K562 (cell line): ENCODE data around the gene TSEN34. TPM values are rescaled to one million over a fixed set of nuclear protein-coding genes. Genes with fewer than 3 reads are reported as not detected.
A peak's percentile ranks its signal among the peaks of the same experiment; 100 is the strongest.
"Not testable (repeated sequence)": the region's sequence is repeated elsewhere in the genome, so short reads cannot be mapped to it uniquely, and the experiment has no call there.

Experiments
- ATAC-seq: fragments of 200-7000 bp; cut with Tn5 transposase; 3 replicates; pipeline ENCODE4 v1.9.1; 2020; ENCODE audit warnings: moderate library complexity
- BruUV-seq: library from RNA; stranded (reverse); fragments of 400-500 nt; replicated peaks from 2 replicates; lab custom pipeline; 2021; lab: Mats Ljungman, UMichigan
- CTCF ChIA-PET: fragments of 300-600 bp; formaldehyde crosslinking; extraction: SDS; loops from one replicate; lab custom pipeline; 2021; ENCODE audit warnings: low intra/inter-chr PET ratio; lab: Yijun Ruan, JAX
- POLR2A ChIA-PET: fragments of 300-600, 350-650 bp; sonication (Branson Sonifier 250); formaldehyde crosslinking; extraction: SDS; loops from one replicate; lab custom pipeline; 2021; ENCODE audit warnings: antibody characterized with exemption, inconsistent platforms; lab: Yijun Ruan, JAX
- DNase-seq, 4 experiments: peaks; one replicate each; pipeline versions ENCODE4 v3.0.0 to v3.0.0-alpha.2; 2011 to 2018; ENCODE audit warnings: low spot score in 3 of 4, mixed read lengths in 3 of 4; ENCODE audit errors: extremely low read depth in 1 of 4
- FAIRE-seq: peaks from 2 replicates; lab custom pipeline; 2011; peaks lifted over from hg19 to GRCh38; lab: Jason Lieb, UNC
- H2AFZ ChIP-seq: 2 replicates; pipeline ENCODE4 v1.6.0; 2011; ENCODE audit warnings: low read depth, low read length, control low read depth, inconsistent platforms
- H3K27ac ChIP-seq: fragments of 200-600 bp; 3 replicates; pipeline ENCODE4 v1.8.0; 2011; ENCODE audit warnings: low read depth, mild to moderate bottlenecking, control low read depth, inconsistent platforms, low read length, moderate library complexity, mixed read lengths; ENCODE audit errors: extremely low read depth
- H3K27me3 ChIP-seq, 2 experiments: fragments of 300-600 bp in 1 of 2; 2 replicates in 1 of 2; 3 replicates in 1 of 2; pipeline versions ENCODE4 v1.6.0 to v1.8.0; 2011; ENCODE audit warnings: inconsistent platforms in 2 of 2, low read length in 2 of 2, mild to moderate bottlenecking in 1 of 2, mixed read lengths in 1 of 2, moderate library complexity in 1 of 2; ENCODE audit not compliant: control insufficient read depth in 2 of 2, insufficient read depth in 2 of 2
- H3K36me3 ChIP-seq: fragments of 300-600 bp; 3 replicates; pipeline ENCODE4 v1.8.0; 2011; ENCODE audit warnings: mild to moderate bottlenecking, low read length, inconsistent platforms; ENCODE audit not compliant: control insufficient read depth, insufficient read depth
- H3K4me1 ChIP-seq, 2 experiments: fragments of 200-600 bp in 1 of 2; replicated peaks in 1 of 2; 2 replicates in 1 of 2; 3 replicates in 1 of 2; pipeline versions ENCODE4 v1.5.1 to v1.8.0; 2011; ENCODE audit warnings: inconsistent platforms in 2 of 2, low read length in 2 of 2, mild to moderate bottlenecking in 1 of 2, mixed read lengths in 1 of 2, moderate library complexity in 1 of 2; ENCODE audit not compliant: control insufficient read depth in 2 of 2, insufficient read depth in 2 of 2
- H3K4me2 ChIP-seq: 2 replicates; pipeline ENCODE4 v1.6.1; 2011; ENCODE audit warnings: low read length, control low read depth, inconsistent platforms, mixed read lengths; ENCODE audit not compliant: insufficient read depth
- H3K4me3 ChIP-seq: fragments of 200-600 bp; sonication (generic), shearing (Covaris generic); 2 replicates; pipeline ENCODE4 v1.5.1; 2016; ENCODE audit warnings: control low read depth, inconsistent platforms
- H3K79me2 ChIP-seq: fragments of 200-600 bp; 3 replicates; pipeline ENCODE4 v1.8.0; 2011; ENCODE audit warnings: low read length, inconsistent platforms; ENCODE audit not compliant: control insufficient read depth, insufficient read depth
- H3K9ac ChIP-seq, 2 experiments: 2 replicates each; pipeline versions ENCODE4 v1.6.0 to v1.6.1; 2011; ENCODE audit warnings: low read depth in 2 of 2, low read length in 2 of 2, control low read depth in 1 of 2, inconsistent platforms in 1 of 2, mild to moderate bottlenecking in 1 of 2, mixed read lengths in 1 of 2; ENCODE audit not compliant: insufficient read depth in 1 of 2
- H3K9me1 ChIP-seq: one replicate; pipeline ENCODE4 v1.6.0; 2011; ENCODE audit warnings: inconsistent platforms, mild to moderate bottlenecking, low read length, moderate library complexity; ENCODE audit not compliant: control insufficient read depth, insufficient read depth
- H3K9me3 ChIP-seq: replicated peaks from 2 replicates; pipeline ENCODE4 v1.5.1; 2011; ENCODE audit warnings: low read depth, low read length, inconsistent platforms; ENCODE audit not compliant: control insufficient read depth, insufficient read depth
- H4K20me1 ChIP-seq: replicated peaks from 2 replicates; pipeline ENCODE4 v1.6.1; 2011; ENCODE audit warnings: low read length, inconsistent platforms, mixed read lengths; ENCODE audit not compliant: control insufficient read depth, insufficient read depth
- EGR1 ChIP-seq: fragments of 450-650 bp; conservative IDR thresholded peaks from 2 replicates; pipeline ENCODE4 v1.6.1; 2017; ENCODE audit warnings: mild to moderate bottlenecking
- WGBS: fragments of 100-300 bp; shearing (Covaris generic); methylation state at CpG from one replicate; pipeline ENCODE4 v1.1.6; 2016; ENCODE audit warnings: low coverage, mixed read lengths; ENCODE audit not compliant: insufficient coverage; ENCODE audit errors: missing lambda C conversion rate; 5-methylcytosine and 5-hydroxymethylcytosine counted together
- in situ Hi-C: fragments of 300-500 bp; cut with MboI; formaldehyde crosslinking; loops from 4 replicates; pipeline ENCODE4 v1.15.0; 2018; ENCODE audit warnings: inconsistent platforms, mixed read lengths
- intact Hi-C: fragments of 100-400 bp; cut with micrococcal nuclease; formaldehyde crosslinking; loops from 2 replicates; pipeline ENCODE4 v1.14.2; 2022
- polyA plus RNA-seq, 8 experiments: library from polyadenylated mRNA; depleted of rRNA in 4 of 8; stranded (reverse) in 5 of 8; unstranded in 3 of 8; fragments of >200 nt; fragmentation: Nextera tagmentation in 2 of 8; fragmentation: Illumina TruSeq in 1 of 8; extraction: Ambion mirVana in 2 of 8; extraction: Trizol in 1 of 8; gene quantifications; 2 replicates each; pipeline versions ENCODE4 v1.2.1 to v1.2.3, GENCODE V29; 2011 to 2014; ENCODE audit warnings: inconsistent platforms in 1 of 8, missing spikeins in 1 of 8
- total RNA-seq, 7 experiments: library from RNA; depleted of rRNA in 6 of 7; stranded (reverse); fragments of >200 nt in 6 of 7; fragmentation: Illumina TruSeq in 2 of 7; extraction: Trizol in 2 of 7; gene quantifications; 2 replicates each; pipeline versions ENCODE4 v1.2.1 to v1.2.3, GENCODE V29; 2011 to 2021; ENCODE audit warnings: low replicate concordance in 1 of 7

Gene TSEN34
- total and polyA plus RNA-seq, 9 of the 15 experiments (the other 6 are each of a cell fraction or from before 2014, with no cell fraction given): 3.1 to 57.6 (median 29.5) TPM

DNA sequence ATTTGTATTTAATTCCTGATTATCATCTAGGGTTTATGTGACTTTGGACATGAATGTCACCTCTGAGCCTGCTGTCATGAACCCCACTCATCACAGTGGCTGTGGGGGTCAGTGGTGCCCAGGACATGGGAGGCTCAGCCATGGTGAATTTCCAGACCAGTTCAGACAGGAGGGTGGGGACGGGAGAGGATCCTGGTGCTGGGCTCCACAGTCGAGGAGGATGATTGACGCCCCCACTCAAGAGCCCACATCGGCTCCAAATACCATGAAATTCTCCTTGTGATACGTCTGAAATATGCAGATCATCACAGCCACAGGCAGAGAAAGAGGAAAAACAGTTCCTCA is 32.8 kb downstream of the TSEN34 start:
- 2% methylated on average over 5 of the region's 5 CpGs for WGBS
- H3K4me2 ChIP-seq, BruUV-seq, CTCF ChIA-PET, H3K9me3 ChIP-seq, H3K9me1 ChIP-seq, H3K36me3 ChIP-seq, ATAC-seq, H4K20me1 ChIP-seq, H3K27ac ChIP-seq, H2AFZ ChIP-seq, H3K79me2 ChIP-seq, H3K27me3 ChIP-seq, DNase-seq, in situ Hi-C loops, H3K4me3 ChIP-seq, H3K9ac ChIP-seq, FAIRE-seq: not testable (repeated sequence)
- peaks cover 0 to 17% of the 10 kb centered on the region in 2 experiments; a peak in 2 of 5 replicates for H3K4me1 ChIP-seq
- intact Hi-C loops: loop anchor here (2.0 kb wide), 1 partner anchor 13 kb away; no protein-coding TSS in a partner anchor
- POLR2A ChIA-PET: interaction anchor here (0.8 to 1.9 kb wide), 2 partner anchors 13 to 87 kb away, joined by 3 to 6 read pairs; no protein-coding TSS in a partner anchor

- H3K9me3 ChIP-seq, DNase-seq, CTCF ChIA-PET, H4K20me1 ChIP-seq, intact Hi-C loops, ATAC-seq, H2AFZ ChIP-seq, H3K4me2 ChIP-seq, H3K9me1 ChIP-seq, FAIRE-seq, H3K4me3 ChIP-seq, H3K79me2 ChIP-seq, BruUV-seq, H3K9ac ChIP-seq, H3K27ac ChIP-seq, H3K36me3 ChIP-seq: not testable (repeated sequence)
- peaks cover 0 to 12% of the 10 kb centered on the region in 2 experiments; a peak in 2 of 5 replicates for H3K4me1 ChIP-seq
- peak; percentile 71 for TF ChIP-seq EGR1
- in situ Hi-C loops: loop anchor here (5.0 kb wide), 1 partner anchor 62 kb away; no protein-coding TSS in a partner anchor
- WGBS: 10% methylated on average over 9 of the region's 10 CpGs
- POLR2A ChIA-PET: interaction anchor here (1.1 kb wide), 1 partner anchor 23 kb away, joined by 6 read pairs; no protein-coding TSS in a partner anchor
- peaks cover 10 to 12% of the 10 kb centered on the region in 2 experiments for H3K27me3 ChIP-seq
Observed at GRCh38 chr19:54224619-54225018, 33.5 kb downstream of the TSEN34 start.
